GM23338 (cell line): ENCODE results near the gene TUBB3. TPM values are rescaled to one million over a fixed set of nuclear protein-coding genes. Genes with fewer than 3 reads are reported as not detected.

Source experiments
- ATAC-seq: fragments of 200-7000 bp; cut with Tn5 transposase; 3 replicates; pipeline ENCODE4 v1.9.1; 2020
- DNase-seq: peaks from one replicate; pipeline ENCODE4 v3.0.0-alpha.2; 2015; ENCODE audit warnings: low spot score
- H2AFZ ChIP-seq: fragments of 200-600 bp; sonication (generic); 2 replicates; pipeline ENCODE4 v1.8.0; 2016; ENCODE audit warnings: antibody characterized with exemption, mild to moderate bottlenecking, moderate library complexity
- H3F3A ChIP-seq: fragments of 200-600 bp; sonication (generic); replicated peaks from 2 replicates; pipeline ENCODE4 v1.8.0; 2017; ENCODE audit warnings: antibody characterized with exemption, mixed run types, low read depth
- H3K27ac ChIP-seq: fragments of 200-600 bp; sonication (generic); 2 replicates; pipeline ENCODE4 v1.6.1; 2016; ENCODE audit warnings: low read depth
- H3K27me3 ChIP-seq: fragments of 200-600 bp; sonication (generic); 2 replicates; pipeline ENCODE4 v1.8.0; 2016; ENCODE audit warnings: mild to moderate bottlenecking, mixed run types, moderate library complexity; ENCODE audit not compliant: insufficient read depth
- H3K36me3 ChIP-seq: fragments of 200-600 bp; sonication (generic); 2 replicates; pipeline ENCODE4 v1.8.0; 2016; ENCODE audit warnings: mild to moderate bottlenecking; ENCODE audit not compliant: insufficient read depth
- H3K4me1 ChIP-seq: fragments of 200-600 bp; sonication (generic); 2 replicates; pipeline ENCODE4 v1.8.0; 2016; ENCODE audit warnings: mild to moderate bottlenecking, moderate library complexity; ENCODE audit not compliant: insufficient read depth
- H3K4me2 ChIP-seq: fragments of 200-600 bp; sonication (generic); 2 replicates; pipeline ENCODE4 v1.7.1; 2017; ENCODE audit warnings: mixed run types
- H3K4me3 ChIP-seq: fragments of 200-600 bp; sonication (generic); 2 replicates; pipeline ENCODE4 v1.6.1; 2016; ENCODE audit warnings: mixed run types
- H3K79me2 ChIP-seq: fragments of 200-600 bp; sonication (generic); replicated peaks from 2 replicates; pipeline ENCODE4 v1.8.0; 2017; ENCODE audit warnings: mild to moderate bottlenecking; ENCODE audit not compliant: insufficient read depth
- H3K9me2 ChIP-seq: fragments of 200-600 bp; sonication (generic); 2 replicates; pipeline ENCODE4 v1.8.0; 2017; ENCODE audit not compliant: insufficient read depth
- H4K20me1 ChIP-seq: fragments of 200-600 bp; sonication (generic); replicated peaks from 2 replicates; pipeline ENCODE4 v1.8.0; 2017; ENCODE audit warnings: mild to moderate bottlenecking; ENCODE audit not compliant: insufficient read depth
- H3K27ac Mint-ChIP-seq: 2 replicates; pipeline ENCODE4 v1.8.0; 2020; ENCODE audit warnings: inconsistent platforms, mild to moderate bottlenecking, moderate library complexity, mixed read lengths
- H3K27me3 Mint-ChIP-seq: 3 replicates; pipeline ENCODE4 v1.8.0; 2022; ENCODE audit warnings: low read depth, mild to moderate bottlenecking, moderate library complexity, mixed read lengths, inconsistent platforms; ENCODE audit not compliant: insufficient read depth, poor library complexity
- H3K36me3 Mint-ChIP-seq: 3 replicates; pipeline ENCODE4 v1.8.0; 2021; ENCODE audit warnings: low read depth, mild to moderate bottlenecking, inconsistent platforms, moderate library complexity, mixed read lengths
- H3K4me1 Mint-ChIP-seq: 3 replicates; pipeline ENCODE4 v1.8.0; 2020; ENCODE audit warnings: mild to moderate bottlenecking, inconsistent platforms, mixed read lengths
- H3K4me3 Mint-ChIP-seq: 3 replicates; pipeline ENCODE4 v1.8.0; 2021; ENCODE audit warnings: moderate library complexity, mild to moderate bottlenecking, inconsistent platforms, mixed read lengths
- H3K9me3 Mint-ChIP-seq: 3 replicates; pipeline ENCODE4 v1.8.0; 2020; ENCODE audit warnings: moderate library complexity, mild to moderate bottlenecking, inconsistent platforms, mixed read lengths
- REST ChIP-seq: IDR thresholded peaks from one replicate; pipeline ENCODE4 v1.6.1; 2018; ENCODE audit warnings: antibody characterized with exemption; ENCODE audit not compliant: unreplicated experiment
- ZNF462 ChIP-seq: fragments of 250-450 bp; sonication (Bioruptor Pico); IDR thresholded peaks from 2 replicates; pipeline ENCODE4 v1.5.0; 2020; ENCODE audit warnings: mild to moderate bottlenecking, moderate library complexity
- polyA plus RNA-seq: library from polyadenylated mRNA; unstranded; fragments of >200 nt; fragmentation: Nextera tagmentation; extraction: Ambion mirVana; gene quantifications from 2 replicates; pipeline ENCODE4 v1.2.1, GENCODE V29; 2016
- total RNA-seq: library from RNA; depleted of rRNA; stranded (reverse); fragments of >200 nt; shearing (Covaris generic); gene quantifications from 2 replicates; pipeline ENCODE4 v1.2.3, GENCODE V29; 2014

Gene TUBB3
- total and polyA plus RNA-seq, 2 experiments from 2014 or later: 149 to 443 TPM

GRCh38 chr16:89912143-89912542 is 11.0 kb upstream of the TUBB3 start:
- H3K36me3 ChIP-seq: no peaks in the 10 kb centered on the region; the same call in 1 of the 2 replicates
- H3K36me3 Mint-ChIP-seq: peaks cover 25% of the 10 kb centered on the region
- H3K4me3 Mint-ChIP-seq: no peak overlapping the region
- H3F3A ChIP-seq: peaks cover 19% of the 10 kb centered on the region
- peaks cover 16% of the 10 kb centered on the region for H3K9me3 Mint-ChIP-seq
- no peak overlapping the region for H3K4me3 ChIP-seq
- no peak overlapping the region for H3K4me2 ChIP-seq
- H2AFZ ChIP-seq: no peak overlapping the region
- peaks cover 28% of the 10 kb centered on the region for H3K27me3 Mint-ChIP-seq
- H3K27ac Mint-ChIP-seq: no peak overlapping the region
- ATAC-seq (no peak), DNase-seq (no peak)
- no peaks in the 10 kb centered on the region for H3K27me3 ChIP-seq
- H3K9me2 ChIP-seq: no peaks in the 10 kb centered on the region
- peaks cover 4% of the 10 kb centered on the region; the same call in 1 of the 2 replicates for H3K4me1 ChIP-seq
- H3K79me2 ChIP-seq: no peaks in the 10 kb centered on the region
- H4K20me1 ChIP-seq: no peaks in the 10 kb centered on the region
- H3K4me1 Mint-ChIP-seq: 0 out of 3 replicates have a peak, but pooled peaks cover 4% of the 10 kb centered on the region
- no peak for TF ChIP-seq ZNF462 (CRISPR knock-in tag)
- no peak for TF ChIP-seq REST
- no peak overlapping the region for H3K27ac ChIP-seq
